ENCODE data around the gene COL23A1.
A peak's percentile ranks its signal among the peaks of the same experiment; 100 is the strongest.
"Not testable (repeated sequence)": the region's sequence is repeated elsewhere in the genome, so short reads cannot be mapped to it uniquely, and the experiment has no call there.

Gene COL23A1

DNA sequence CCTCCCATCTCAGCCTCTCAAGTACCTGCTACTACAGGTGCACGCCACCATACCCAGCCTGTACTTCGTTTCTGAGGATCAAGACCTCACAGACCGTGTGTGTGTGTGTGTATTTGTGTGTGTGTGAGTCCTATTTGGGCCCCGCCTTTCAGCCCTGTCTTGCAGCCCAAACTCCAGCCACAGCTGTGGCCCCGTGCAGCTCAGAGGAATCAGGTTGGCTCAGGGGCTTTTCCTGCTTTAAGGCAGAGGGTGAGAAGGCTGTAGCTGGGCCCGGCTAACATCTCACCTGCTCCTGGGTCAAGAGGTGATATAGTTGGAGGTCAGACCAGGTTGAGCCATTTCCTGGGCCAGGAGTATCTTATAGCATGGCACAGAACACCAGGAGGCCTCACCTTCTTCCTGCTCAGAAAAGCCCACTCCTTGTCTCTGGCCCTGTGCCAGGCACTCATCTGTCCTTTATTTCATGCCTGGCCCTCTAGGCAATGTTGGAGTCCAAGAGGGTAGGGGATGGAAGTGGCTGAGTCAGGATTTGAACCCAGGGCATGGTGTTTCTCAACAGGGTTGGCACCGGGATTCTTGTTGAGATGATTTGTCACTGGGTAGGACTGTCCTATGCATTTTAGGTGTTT is 356.0 kb downstream of the COL23A1 start:
- no peak for DNase-seq

DNA sequence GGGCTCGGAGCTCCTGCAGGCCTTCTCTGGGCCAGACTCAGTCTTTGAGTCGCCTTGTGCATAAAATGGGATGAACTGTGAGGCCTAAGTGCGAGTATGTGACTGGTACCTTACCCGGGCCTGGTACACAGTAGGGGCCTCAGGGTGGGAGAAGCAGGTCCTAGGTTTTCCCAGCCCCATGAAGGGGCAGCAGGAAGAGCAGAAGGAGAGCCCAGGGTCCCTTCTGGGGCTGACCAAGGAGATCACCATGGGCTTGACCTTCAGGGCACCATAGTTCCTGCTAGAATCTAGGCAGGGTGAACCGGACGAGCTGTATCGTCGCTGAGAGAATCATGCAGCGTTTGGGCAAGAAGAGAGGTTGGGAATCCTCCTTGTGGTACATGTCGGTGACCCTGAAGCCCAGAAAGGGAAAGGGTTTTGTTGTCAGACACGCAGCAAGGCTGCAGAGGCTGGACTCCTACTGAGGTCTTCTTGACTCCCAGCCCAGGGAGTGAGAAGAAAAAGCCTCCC is 357.2 kb downstream of the COL23A1 start:
- no peak for DNase-seq

DNA sequence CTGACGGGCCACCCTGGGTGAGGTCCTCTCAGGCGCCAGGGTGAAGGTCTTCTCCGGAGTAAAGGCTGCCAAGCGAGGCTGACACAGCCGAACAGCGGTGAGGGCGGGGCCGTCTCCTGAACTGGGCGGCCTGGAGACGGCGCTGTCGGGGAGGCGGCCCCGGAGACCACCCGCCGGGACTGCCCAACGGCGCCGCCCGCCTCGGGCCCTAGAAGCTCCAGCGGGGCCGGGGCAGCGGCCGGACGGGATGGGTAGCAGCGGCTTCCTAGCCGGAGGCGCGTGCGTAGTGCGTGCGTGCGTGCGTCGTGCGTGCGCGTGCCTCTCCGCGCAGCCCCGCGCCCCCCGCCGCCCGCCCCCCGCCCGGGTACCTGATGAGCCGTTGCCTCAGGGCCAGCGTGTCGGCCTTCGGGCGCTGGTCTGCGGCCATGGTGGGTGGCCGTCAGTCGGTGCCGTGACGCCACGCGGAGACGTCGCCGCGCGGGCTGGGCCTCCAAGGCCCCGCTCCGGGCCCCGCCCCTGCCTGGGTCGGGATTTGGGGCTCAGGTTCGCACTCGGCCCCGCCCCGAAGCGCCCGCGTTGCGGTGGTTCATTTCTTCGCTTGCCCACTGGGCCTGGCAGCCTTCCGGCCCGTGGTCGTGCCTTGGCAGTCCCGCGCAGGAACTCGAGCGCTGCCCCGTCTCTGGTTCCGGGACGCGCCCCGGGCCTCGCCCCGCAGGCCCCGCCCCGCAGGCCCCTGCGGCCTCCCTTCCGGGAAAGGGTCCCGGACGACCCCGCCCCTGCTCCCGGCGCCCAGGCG is 357.9 kb downstream of the COL23A1 start, which contains the start of gene PHYKPL:
Gene PHYKPL, minus strand, starts transcription at position 679 of the 796 bp plus-strand sequence. Its CDS starts 252 bp downstream, at position 427.
- DNase-seq = peak; percentile 45

DNA sequence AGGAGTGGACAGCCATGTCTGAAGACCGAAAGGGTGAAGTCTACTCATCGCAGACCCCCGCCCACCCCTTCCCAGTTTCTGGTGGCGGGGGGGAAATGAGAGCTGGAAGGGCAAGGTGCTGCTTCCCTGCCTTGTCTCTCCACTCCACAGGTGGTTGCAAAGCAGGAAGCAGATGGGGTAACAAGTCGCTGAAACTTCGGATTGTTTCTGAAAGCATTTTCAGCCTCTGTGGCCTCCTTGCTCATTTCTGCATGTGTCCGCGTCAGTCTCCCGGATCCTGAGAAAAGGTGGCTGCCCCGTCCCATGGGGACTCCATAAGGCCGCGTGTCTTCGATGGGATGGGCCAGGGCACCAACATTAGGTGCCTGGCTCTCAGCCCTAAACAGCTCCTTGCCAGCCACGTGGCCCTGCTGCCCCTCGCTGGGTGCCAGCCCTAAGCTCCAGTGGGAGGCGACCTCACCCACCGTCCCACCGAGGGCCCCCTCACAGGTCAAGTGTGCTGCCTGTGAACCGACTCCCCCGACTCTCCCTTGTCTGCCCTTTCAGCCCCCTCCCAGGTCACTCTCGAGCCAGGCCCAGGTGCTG is 358.6 kb downstream of the COL23A1 start:
- no peak for DNase-seq

DNA sequence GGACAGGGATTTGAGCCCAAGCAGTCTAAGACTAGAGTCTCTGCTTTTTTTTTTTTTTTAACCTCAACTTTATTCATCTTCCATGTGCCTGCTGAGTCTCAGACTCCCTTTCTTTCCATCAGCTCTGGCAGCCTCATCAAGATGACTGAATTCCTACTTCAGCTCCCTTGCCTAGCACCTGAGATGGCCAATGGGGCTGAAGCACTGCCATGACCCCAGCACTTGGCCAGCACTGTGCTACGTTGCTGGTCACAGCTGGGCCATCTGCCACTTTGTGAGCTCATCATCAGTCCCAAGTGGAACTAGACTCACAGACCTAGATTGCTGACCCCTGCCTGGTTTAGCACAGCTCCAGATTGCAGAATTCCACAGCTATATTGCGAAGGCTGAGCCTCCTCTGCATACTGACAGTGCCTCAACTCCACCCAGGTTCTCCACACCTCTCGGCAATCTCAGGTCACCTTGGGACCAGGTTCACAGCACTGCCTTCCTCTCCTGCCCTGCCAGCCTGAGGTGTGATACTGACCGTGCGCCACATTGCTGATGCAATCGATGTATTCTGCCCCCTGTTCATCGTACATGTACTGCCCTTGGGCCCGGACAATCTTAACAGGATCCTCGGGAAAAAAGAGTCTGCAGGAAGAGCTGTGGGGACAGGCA is 359.2 kb downstream of the COL23A1 start:
- DNase-seq = no peak

DNA sequence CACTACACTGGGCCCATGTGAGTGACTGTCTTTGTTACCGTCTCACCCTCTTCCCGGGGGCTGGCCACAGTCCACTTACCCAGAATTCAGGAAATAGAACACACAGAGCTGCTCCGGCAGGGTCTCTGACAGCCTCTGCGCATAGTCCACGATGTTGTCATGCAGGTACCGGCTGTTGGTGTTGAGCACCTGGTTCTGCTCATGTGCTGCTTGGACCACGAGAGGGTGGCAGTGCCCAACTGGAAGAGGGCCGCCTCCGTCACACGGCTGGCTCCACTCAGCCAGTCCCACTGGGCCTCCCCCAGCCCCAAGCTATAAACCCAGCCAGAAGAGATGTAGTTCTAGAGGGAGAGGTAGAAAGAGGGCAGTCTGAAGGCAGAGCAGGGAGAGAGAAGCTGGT is 360.3 kb downstream of the COL23A1 start:
- DNase-seq = no peak

DNA sequence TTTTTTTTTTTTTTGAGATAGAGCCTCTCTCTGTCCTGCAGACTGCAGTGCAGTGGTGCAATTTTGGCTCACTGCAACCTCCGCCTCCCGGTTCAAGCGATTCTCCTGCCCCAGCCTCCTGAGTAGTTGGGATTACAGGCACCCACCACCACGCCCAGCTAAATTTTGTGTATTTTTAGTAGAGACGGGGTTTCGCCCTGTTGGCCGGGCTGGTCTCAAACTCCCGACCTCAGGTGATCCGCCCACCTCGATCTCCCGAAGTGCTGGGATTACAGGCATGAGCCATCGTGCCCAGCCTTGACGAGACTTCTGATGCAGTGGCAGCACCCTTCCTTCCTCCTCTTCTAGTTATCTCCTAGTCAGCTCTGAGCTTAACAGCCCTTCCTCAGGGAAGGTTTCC is 361.1 kb downstream of the COL23A1 start:
- not testable (repeated sequence) for DNase-seq

DNA sequence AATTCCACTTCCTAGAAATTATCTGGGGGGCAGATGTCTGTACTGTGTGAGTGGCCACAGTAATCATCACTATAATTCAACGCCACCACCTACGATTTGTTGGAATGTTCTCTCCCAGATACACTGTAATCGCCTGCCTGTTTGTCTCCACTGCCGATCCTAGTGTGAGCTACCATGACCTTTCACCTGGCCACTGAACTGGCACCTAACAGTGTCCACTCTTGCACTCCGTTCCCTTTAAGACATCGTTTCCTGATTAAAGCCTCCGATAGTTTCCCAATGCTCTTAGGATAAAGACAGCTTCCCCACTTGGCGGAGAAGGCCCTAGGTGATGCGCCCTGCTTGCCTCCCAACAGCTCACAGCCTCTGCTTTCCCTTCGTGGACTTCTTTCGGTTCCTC is 361.6 kb downstream of the COL23A1 start:
- DNase-seq = no peak

DNA sequence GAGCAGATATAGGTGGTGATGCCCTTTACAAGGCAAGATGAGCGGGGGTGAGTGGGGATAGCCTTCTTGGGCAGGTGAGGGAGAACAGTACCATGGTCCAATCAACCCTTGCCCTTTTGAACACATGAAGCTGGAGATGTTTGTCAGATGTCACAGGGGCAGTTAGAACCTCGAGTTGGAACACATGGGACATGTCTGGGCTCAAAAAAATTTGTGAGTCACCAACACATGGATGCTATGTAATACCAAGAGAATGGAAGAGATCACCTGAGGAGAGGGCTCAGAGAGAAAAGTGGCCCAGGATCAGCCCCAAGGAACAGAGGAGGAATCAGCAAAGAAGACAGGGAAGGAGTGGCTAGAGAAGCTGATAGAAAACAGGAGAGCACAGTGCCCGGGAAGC is 362.3 kb downstream of the COL23A1 start:
- DNase-seq = no peak

DNA sequence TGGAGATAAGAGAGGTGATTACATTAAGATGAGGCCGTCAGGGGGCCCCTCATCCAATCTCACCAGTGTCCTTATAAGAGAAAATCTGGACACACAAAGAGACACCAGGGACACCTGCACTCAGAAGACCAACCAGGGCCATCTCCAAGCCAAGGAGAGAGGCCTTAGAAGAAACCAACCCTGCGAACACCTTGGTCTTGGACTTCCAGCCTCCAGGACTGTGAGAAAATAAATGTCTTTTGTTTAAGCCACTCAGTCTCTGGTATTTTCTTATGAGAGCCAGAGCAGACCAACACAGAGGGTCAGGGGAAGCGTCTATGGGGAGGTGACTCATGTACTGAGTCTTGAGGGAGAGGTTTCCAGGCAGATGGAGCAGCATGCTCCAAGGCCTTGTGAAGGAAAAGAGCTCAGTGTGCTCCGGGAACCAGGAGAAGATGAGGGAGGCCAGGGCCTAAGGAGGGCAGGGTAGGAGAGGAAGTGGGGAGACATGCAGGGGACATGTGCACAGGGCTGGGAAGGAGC is 363.0 kb downstream of the COL23A1 start:
- DNase-seq = no peak

DNA sequence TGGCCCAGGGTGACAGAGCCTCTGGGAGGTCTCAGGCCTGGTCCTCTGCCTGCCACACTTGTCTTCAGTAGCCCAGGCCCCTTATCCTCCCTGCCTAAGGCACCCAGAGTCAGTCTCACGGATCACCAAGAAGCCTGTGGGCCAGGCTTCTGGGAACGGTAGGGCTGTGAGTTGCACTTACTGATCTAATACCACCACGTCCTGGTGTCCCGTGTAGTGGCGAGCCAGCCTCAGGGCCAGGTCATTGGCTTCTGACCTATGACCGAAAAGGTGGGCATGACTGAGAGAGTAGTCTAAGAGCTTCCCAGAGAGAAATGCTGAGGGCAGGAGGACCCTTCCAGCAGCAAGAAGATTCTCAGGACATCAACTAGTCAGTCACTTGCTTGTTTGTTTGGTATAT is 365.0 kb downstream of the COL23A1 start:
- DNase-seq = no peak

DNA sequence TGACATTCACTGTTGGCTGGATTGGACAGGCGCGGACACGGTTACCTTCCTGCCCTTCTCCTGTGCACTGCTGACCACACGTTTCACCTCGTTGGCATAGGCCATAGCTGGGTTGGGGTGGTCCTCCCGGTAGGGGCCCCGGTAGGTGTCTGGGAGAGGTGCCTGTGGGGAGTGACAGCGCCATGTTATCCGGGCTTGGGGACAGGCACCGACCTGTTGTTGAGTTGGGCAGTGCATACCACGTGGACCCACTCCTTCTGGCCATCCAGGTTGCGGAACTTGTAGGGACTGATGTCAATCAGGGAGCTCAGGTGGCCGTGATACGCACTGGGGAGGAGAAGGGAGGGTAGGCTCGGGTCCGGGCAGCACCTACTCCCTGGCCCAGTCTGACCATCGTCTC is 365.8 kb downstream of the COL23A1 start:
- no peak for DNase-seq

DNA sequence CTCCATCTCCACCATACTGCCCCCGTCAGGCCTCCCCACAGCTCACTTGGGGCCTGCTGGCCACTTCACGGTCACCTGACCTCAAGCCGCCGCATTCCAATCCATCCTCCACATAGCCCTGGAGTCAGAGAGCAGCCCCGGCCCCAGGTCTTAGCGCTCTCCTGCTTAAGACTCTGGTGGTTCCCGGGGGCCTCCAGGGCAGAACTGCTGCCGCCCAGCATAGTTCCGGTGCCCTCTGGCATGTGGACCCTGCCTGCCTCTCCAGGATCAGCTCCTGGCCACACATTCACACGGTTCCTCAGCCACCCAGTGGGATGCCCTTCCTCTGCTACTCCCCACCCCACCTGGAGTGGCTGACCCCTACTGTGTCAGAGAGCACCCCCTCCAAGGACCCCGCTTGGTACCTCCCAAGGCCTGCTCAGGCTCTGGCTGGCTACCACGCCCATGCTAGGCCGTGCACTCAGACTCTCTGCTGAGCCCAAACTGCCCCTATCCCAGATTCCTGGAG is 366.3 kb downstream of the COL23A1 start:
- DNase-seq = no peak

DNA sequence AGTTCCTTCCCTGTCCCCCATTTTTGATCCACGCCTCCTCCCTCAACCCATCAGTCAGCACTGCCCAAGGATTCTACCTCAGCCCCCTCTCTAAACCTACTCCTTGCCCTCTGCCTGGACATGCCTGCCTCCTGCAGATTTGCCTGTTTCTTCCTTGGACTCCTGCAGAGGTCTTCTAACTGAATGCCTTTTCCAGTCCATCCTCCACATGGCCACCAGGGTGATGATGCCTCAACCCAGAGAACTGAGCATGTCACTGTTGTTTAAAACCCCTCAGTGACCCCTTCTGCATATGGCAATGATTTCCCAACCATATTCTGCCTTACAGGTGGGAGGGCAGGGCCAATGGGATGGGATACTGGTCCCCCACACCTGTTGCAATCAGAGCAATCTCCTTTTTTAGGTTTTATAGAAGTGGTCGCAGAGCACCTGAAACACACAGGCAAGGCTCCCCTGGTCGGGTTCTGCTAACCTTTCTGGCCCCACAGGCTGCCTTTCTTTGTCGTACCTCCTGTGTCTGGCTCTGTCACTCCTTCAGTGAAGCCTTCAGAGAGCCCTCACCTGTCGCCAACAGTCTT is 366.9 kb downstream of the COL23A1 start:
- no peak for DNase-seq

DNA sequence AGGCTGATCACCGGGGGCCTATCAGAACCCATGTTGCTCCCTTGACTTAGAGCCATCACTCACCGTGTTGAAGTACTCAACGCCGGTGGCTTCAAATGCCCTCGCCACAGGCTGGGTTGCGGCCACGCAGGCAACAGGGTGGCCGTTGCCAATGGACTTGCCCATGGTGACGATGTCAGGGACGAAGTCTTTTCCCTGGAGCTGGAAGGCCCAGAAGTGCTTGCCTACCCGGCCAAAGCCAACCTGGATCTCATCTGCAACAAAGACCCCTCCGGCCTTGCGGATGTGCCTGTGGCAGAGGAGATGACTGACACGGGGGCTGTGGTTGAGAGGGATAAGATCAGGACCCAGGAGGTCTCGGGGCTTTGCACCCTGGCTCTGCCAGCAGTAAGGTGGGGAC is 367.9 kb downstream of the COL23A1 start:
- DNase-seq = no peak

DNA sequence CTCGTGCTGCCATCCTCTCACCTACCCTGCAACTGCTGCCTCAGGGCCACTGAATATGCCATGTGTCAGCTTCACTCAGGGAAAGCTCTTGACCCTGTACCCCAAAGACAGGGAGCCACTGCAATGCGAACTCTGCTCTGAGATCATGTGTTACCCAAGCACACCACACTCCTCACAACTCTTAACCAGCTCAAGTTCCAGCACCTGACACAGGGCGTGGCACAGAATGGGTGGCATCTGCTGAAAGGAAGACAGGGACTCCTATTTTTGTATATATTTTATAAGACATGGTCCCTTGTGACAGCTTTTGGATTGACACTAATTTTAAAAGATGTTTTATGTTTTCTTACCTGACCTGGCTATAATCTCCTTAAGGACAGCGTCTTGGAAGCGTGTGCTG is 368.3 kb downstream of the COL23A1 start:
- no peak for DNase-seq

DNA sequence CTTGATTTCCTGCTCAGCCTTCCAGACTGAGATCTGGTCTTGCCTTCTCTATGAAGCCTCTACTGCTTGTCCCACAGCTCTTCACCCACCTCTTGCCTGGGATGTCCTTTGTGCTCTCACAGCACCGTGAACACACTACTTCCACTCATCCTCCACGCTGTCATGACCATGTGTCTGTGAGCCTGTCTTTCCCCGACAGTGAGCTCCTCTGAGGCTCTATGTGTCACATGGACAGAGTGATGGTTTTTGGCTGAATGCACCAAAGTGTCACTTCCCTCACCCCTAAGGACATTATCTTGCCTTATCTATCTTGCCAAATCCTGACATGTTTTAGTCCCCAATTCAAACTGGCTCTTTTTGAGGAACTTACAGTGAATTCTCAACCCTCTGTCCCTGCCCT is 368.9 kb downstream of the COL23A1 start:
- no peak for DNase-seq

DNA sequence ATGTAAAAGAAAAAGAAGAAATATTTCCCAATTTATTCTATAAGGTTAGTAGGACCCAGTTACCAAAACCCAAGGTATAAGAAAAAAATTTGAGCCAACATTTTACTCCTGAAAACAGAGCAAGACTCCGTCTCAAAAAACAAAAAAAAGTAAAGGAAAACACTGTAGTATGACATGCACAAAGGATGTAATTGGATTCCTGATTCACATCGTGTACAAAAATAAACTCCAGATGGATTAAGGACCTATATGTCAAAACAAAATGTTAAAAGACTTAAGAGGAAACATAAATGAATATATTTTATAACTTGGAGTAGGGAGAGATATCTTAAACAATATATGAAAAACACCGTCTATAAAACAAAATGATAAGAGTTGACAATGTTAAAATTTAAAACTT is 371.4 kb downstream of the COL23A1 start:
- DNase-seq = no peak

DNA sequence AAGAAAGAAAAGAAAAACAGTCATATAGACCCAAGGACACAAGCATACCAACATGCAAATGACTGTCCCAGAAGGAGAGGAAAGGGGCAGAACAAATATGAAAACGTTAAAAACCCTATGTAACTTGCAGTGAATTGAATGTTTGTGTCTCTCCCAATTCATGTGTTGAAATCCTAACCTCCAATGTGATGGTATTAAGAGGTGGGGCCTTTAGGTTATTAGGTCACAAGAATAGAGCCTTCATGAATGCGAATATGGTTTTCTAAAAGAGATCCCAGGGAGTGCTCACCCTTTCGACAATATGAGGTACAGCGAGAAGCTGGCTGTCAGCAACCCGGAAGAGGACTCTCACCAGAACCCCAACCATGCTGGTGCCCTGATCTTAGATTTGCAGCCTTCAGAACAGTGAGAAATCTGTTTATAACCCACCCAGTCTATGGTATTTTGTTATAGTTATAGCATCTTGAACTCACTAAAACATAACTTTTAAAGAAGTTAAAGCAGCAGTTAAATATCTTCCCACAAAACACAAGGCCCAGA is 371.9 kb downstream of the COL23A1 start:
- DNase-seq = no peak

DNA sequence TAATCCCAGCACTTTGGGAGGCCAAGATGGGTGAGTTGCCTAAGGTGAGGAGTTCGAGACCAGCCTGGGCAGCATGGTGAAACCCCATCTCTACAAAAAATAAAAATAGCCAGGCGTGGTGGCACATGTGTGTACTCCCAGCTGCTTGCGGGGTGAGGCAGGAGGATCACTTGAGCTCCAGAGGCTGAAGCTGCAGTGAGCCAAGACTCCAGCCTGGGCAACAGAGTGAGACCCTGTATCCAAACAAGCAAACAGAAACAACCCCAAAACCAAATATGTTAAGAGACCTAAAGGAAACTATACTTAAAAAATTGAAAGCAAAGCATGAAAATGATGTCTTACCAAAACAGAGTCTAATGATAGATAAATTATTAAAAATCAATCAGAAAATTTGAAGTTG is 373.4 kb downstream of the COL23A1 start:
- no peak for DNase-seq

DNA sequence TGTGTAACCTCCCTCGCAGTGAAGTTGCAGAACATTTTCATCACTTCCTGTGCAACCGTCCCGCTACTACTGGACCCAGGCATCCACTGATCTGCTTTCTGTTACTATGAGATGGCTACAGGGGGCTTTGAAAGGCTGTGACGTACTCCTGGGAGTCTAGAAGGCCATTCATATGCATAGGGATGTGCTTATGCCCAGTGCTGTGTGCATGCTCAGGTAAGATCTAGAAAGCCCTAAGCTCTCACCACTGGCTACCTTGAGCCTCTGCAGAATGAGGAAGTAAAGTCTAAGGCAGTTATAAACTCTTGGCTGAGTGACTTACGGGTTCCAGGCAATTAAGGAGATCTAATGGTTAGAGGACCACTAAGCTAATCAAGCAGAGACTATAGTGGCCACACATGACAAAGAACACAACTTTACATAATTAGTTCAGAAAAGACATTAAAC is 374.1 kb downstream of the COL23A1 start:
- no peak for DNase-seq
